Measurements from ENCODE around the gene TFAP2C. TPM values are rescaled to one million over a fixed set of nuclear protein-coding genes. Genes with fewer than 3 reads are reported as not detected.

Gene TFAP2C
- total RNA-seq, 1 experiment from 2014 or later, result 2.8 TPM

GRCh38 chr20:56610098-56610497 is 19.0 kb upstream of the TFAP2C start:
- ATAC-seq (no peak), DNase-seq (ENCODE audit: low read depth, low spot score) (no peak)
- H3K27me3 ChIP-seq (ENCODE audit: control insufficient read depth, insufficient read depth, low read length), result no peaks in the 10 kb centered on the region
- no peak overlapping the region for H3K4me3 ChIP-seq (ENCODE audit: low read depth in 2 of 2, low read length in 2 of 2)
- CTCF ChIA-PET, result no interaction called here
- no peaks in the 10 kb centered on the region for H3K4me1 ChIP-seq (ENCODE audit: control insufficient read depth, insufficient read depth, low read length)
- POLR2A ChIA-PET, result no interaction called here
- intact Hi-C loops (cut with micrococcal nuclease; ENCODE audit: unreplicated experiment) (no loop called here), in situ Hi-C loops (cut with HindIII; ENCODE audit: low pct_unique_long_range_greater_than_20kb, low sequenced_read_pairs) (no loop called here)
- no TSS peak for BruUV-seq (replicated peaks)
- no peaks in the 10 kb centered on the region for H3K36me3 ChIP-seq (ENCODE audit: control insufficient read depth, insufficient read depth, low read length)
- H3K9me3 ChIP-seq (ENCODE audit: control insufficient read depth, insufficient read depth, low read depth, low read length), result no peaks in the 10 kb centered on the region
- TF ChIP-seq REST (IDR thresholded peaks at IDR 0.05; ENCODE audit: insufficient read depth in 1 of 2, low read depth in 2 of 2, low read length in 1 of 2) (no peak), POLR2AphosphoS5 (IDR thresholded peaks at IDR 0.05; ENCODE audit: low read depth, low read length) (no peak), SIN3A (IDR thresholded peaks at IDR 0.05; ENCODE audit: borderline replicate concordance, insufficient read depth, low read depth, low read length) (no peak), CTCF (IDR thresholded peaks at IDR 0.05) (no peak), TCF7L2 (IDR thresholded peaks at IDR 0.05; ENCODE audit: low read depth, low read length) (no peak)
- H3K27ac ChIP-seq (ENCODE audit: low read length), result no peak overlapping the region

GRCh38 chr20:56614196-56614595 is 14.9 kb upstream of the TFAP2C start:
- intact Hi-C loops (cut with micrococcal nuclease; ENCODE audit: unreplicated experiment) (no loop called here), in situ Hi-C loops (cut with HindIII; ENCODE audit: low pct_unique_long_range_greater_than_20kb, low sequenced_read_pairs) (no loop called here)
- no peaks in the 10 kb centered on the region for H3K36me3 ChIP-seq (ENCODE audit: control insufficient read depth, insufficient read depth, low read length)
- H3K4me3 ChIP-seq (ENCODE audit: low read depth in 2 of 2, low read length in 2 of 2), result no peak overlapping the region
- ATAC-seq (no peak), DNase-seq (ENCODE audit: low read depth, low spot score) (no peak)
- H3K9me3 ChIP-seq (ENCODE audit: control insufficient read depth, insufficient read depth, low read depth, low read length), result no peaks in the 10 kb centered on the region
- no peaks in the 10 kb centered on the region for H3K4me1 ChIP-seq (ENCODE audit: control insufficient read depth, insufficient read depth, low read length)
- TF ChIP-seq REST (IDR thresholded peaks at IDR 0.05; ENCODE audit: insufficient read depth in 1 of 2, low read depth in 2 of 2, low read length in 1 of 2) (no peak), CTCF (IDR thresholded peaks at IDR 0.05) (no peak), TCF7L2 (IDR thresholded peaks at IDR 0.05; ENCODE audit: low read depth, low read length) (no peak), SIN3A (IDR thresholded peaks at IDR 0.05; ENCODE audit: borderline replicate concordance, insufficient read depth, low read depth, low read length) (no peak), POLR2AphosphoS5 (IDR thresholded peaks at IDR 0.05; ENCODE audit: low read depth, low read length) (no peak)
- H3K27me3 ChIP-seq (ENCODE audit: control insufficient read depth, insufficient read depth, low read length), result no peaks in the 10 kb centered on the region
- CTCF ChIA-PET, result no interaction called here
- BruUV-seq (replicated peaks), result no TSS peak
- POLR2A ChIA-PET, result no interaction called here
- H3K27ac ChIP-seq (ENCODE audit: low read length), result no peak overlapping the region
